BE2C (cell line): ENCODE measurements around the gene SERGEF.

Experiments used
- DNase-seq: peaks from one replicate; pipeline ENCODE4 v3.0.0-alpha.2; 2020
- H3K27me3 ChIP-seq: fragments of 250-450 bp; sonication (Bioruptor Pico); 2 replicates; pipeline ENCODE4 v1.5.1; 2020; ENCODE audit warnings: mild to moderate bottlenecking
- H3K36me3 ChIP-seq: fragments of 250-450 bp; sonication (Bioruptor Pico); 2 replicates; pipeline ENCODE4 v1.5.1; 2020; ENCODE audit warnings: mild to moderate bottlenecking
- H3K4me1 ChIP-seq: fragments of 250-450 bp; sonication (Bioruptor Pico); 2 replicates; pipeline ENCODE4 v1.5.1; 2020
- H3K4me3 ChIP-seq: 2 replicates; pipeline ENCODE4 v1.5.1; 2011; ENCODE audit warnings: low read depth, low read length
- H3K9me3 ChIP-seq: fragments of 250-450 bp; sonication (Bioruptor Pico); 2 replicates; pipeline ENCODE4 v1.5.1; 2020
- TF ChIP-seq, protein P1 (sequence below): IDR thresholded peaks from 2 replicates; pipeline ENCODE4 v1.5.1; 2012; ENCODE audit warnings: mild to moderate bottlenecking, low read depth, low read length

SERGEF gene

DNA sequence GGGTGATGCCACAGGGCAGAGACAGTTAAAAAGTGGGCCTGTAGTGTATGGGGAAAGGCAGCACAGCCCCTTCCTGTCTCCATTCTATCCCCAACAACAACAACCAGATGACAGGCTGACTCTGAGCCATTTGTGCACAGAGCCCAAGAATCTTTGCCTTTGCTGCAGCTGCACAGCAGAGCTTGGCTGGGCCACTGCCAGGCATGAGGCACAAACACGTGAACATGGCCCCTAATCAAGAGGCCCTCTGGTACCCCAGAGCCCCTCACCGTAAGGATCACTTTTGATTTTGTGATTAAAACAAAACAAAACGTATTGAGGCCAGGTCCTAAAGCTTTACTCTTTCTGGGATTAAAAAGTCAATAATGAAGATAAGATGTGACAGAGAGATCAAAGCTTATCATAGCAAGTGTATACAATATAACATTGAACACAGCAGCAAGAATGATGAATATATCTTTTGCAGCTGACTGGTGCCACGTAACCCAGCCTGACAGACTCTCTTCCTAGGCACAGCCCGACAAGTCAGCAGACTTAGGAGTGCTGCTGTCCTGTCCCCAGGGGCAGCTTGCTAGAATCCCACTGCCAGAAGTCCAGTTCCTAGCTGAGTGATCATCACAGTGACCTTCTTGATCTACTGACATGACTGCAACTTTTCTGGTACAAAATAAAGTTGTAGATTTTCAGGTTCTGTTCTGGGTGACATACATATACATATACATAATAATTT, 117.8 kb downstream of the SERGEF start:
- no peak overlapping the region for H3K4me3 ChIP-seq
- peak; percentile 66 for DNase-seq
- no peaks in the 10 kb centered on the region for H3K9me3 ChIP-seq
- H3K27me3 ChIP-seq: no peaks in the 10 kb centered on the region
- H3K36me3 ChIP-seq: no peaks in the 10 kb centered on the region
- peaks cover 4% of the 10 kb centered on the region for H3K4me1 ChIP-seq
- TF ChIP-seq, protein P1, sequence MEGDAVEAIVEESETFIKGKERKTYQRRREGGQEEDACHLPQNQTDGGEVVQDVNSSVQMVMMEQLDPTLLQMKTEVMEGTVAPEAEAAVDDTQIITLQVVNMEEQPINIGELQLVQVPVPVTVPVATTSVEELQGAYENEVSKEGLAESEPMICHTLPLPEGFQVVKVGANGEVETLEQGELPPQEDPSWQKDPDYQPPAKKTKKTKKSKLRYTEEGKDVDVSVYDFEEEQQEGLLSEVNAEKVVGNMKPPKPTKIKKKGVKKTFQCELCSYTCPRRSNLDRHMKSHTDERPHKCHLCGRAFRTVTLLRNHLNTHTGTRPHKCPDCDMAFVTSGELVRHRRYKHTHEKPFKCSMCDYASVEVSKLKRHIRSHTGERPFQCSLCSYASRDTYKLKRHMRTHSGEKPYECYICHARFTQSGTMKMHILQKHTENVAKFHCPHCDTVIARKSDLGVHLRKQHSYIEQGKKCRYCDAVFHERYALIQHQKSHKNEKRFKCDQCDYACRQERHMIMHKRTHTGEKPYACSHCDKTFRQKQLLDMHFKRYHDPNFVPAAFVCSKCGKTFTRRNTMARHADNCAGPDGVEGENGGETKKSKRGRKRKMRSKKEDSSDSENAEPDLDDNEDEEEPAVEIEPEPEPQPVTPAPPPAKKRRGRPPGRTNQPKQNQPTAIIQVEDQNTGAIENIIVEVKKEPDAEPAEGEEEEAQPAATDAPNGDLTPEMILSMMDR: no peak

DNA sequence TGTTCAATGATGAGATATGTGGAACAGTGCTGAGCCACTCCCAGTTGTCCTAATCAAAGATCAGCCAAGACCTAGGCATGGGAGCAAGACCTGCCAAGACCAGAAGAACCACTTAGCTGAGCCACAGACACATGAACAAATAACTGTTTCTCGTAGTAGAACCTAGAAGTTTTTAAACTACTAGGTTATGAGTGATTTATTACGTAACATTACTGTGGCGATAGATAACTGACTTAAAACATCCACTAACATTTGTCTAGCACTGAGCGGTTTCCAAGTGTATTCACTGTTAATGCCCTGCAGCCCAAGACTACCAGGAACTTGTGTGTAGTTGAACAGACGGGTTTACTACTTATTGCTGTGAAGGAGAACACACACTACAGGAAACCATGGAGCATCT, 120.4 kb downstream of the SERGEF start:
- DNase-seq: no peak
- Histone ChIP-seq H3K4me1 (no peaks in the 10 kb centered on the region; the same call in none of the 2 replicates), H3K9me3 (no peaks in the 10 kb centered on the region), H3K4me3 (no peak overlapping the region), H3K27me3 (no peaks in the 10 kb centered on the region), H3K36me3 (no peaks in the 10 kb centered on the region)
- TF ChIP-seq, protein P1: no peak

GRCh38 chr11:17890325-17890724, 122.5 kb downstream of the SERGEF start:
- Histone ChIP-seq H3K27me3 (no peaks in the 10 kb centered on the region), H3K4me3 (no peak overlapping the region), H3K36me3 (no peaks in the 10 kb centered on the region), H3K9me3 (no peaks in the 10 kb centered on the region), H3K4me1 (no peaks in the 10 kb centered on the region; the same call in 1 of the 2 replicates)
- TF ChIP-seq, protein P1: no peak
- DNase-seq: no peak

- no peak overlapping the region for H3K4me3 ChIP-seq
- no peak for DNase-seq
- H3K27me3 ChIP-seq: no peaks in the 10 kb centered on the region
- H3K4me1 ChIP-seq: no peaks in the 10 kb centered on the region
- TF ChIP-seq, protein P1: no peak
- H3K9me3 ChIP-seq: no peaks in the 10 kb centered on the region
- no peaks in the 10 kb centered on the region for H3K36me3 ChIP-seq
Measured at GRCh38 chr11:17887779-17888178, 125.1 kb downstream of the SERGEF start.

GRCh38 chr11:17883946-17884345, 128.9 kb downstream of the SERGEF start:
- no peaks in the 10 kb centered on the region for H3K27me3 ChIP-seq
- no peak overlapping the region for H3K4me3 ChIP-seq
- no peaks in the 10 kb centered on the region for H3K4me1 ChIP-seq
- no peaks in the 10 kb centered on the region for H3K9me3 ChIP-seq
- TF ChIP-seq, protein P1: no peak
- no peaks in the 10 kb centered on the region for H3K36me3 ChIP-seq
- no peak for DNase-seq

DNA sequence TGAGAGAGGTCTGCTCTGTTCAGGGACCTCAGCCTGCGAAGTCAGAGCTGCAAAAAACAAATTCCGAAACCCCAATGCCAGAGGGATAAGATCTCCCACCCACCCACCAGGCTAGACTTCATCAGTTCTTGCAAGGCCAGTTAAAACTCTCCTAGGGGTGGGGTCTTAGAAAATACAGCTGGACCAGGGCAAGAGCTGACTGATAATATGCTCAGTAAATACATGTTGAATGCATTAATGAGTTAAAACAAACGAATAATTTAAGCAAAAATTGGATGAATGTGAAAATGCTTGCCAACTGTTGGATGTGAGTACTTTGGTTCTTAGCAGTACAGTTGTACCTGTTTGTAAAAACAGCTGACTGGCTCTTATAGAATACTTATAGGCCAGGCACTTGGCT, 129.8 kb downstream of the SERGEF start:
- no peak for DNase-seq
- H3K27me3 ChIP-seq: no peaks in the 10 kb centered on the region
- no peak overlapping the region for H3K4me3 ChIP-seq
- TF ChIP-seq, protein P1: no peak
- H3K9me3 ChIP-seq: no peaks in the 10 kb centered on the region
- H3K4me1 ChIP-seq: no peaks in the 10 kb centered on the region
- no peaks in the 10 kb centered on the region for H3K36me3 ChIP-seq
